Ectodermal cell (in vitro differentiated cells): ENCODE results near the gene BTBD10.
A peak's percentile ranks its signal among the peaks of the same experiment; 100 is the strongest.

Source experiments
- H3K27ac ChIP-seq: 2 replicates; pipeline ENCODE4 v1.7.0; 2013; ENCODE audit warnings: mild to moderate bottlenecking, low read depth, low read length; ENCODE audit not compliant: insufficient read depth, poor library complexity, severe bottlenecking
- H3K27me3 ChIP-seq: 2 replicates; pipeline ENCODE4 v1.7.0; 2013; ENCODE audit warnings: mild to moderate bottlenecking, low read length; ENCODE audit not compliant: insufficient read depth, control insufficient read depth, poor library complexity, severe bottlenecking
- H3K36me3 ChIP-seq: one replicate; pipeline ENCODE4 v1.7.0; 2013; ENCODE audit warnings: low read length; ENCODE audit not compliant: control insufficient read depth, insufficient read depth
- H3K4me1 ChIP-seq: one replicate; pipeline ENCODE4 v1.7.0; 2013; ENCODE audit warnings: low read length; ENCODE audit not compliant: control insufficient read depth, insufficient read depth
- H3K4me3 ChIP-seq: 2 replicates; pipeline ENCODE4 v1.7.0; 2013; ENCODE audit warnings: low read depth, low read length, control low read depth; ENCODE audit not compliant: insufficient read depth
- H3K9me3 ChIP-seq: 2 replicates; pipeline ENCODE4 v1.7.0; 2013; ENCODE audit warnings: mild to moderate bottlenecking, low read length, moderate library complexity; ENCODE audit not compliant: control insufficient read depth
- WGBS, 2 experiments: methylation state at CpG; one replicate each; pipeline ENCODE4 v1.1.7; 2013; ENCODE audit warnings: missing lambda C conversion rate in 2 of 2; 5-methylcytosine and 5-hydroxymethylcytosine counted together

Gene BTBD10

DNA sequence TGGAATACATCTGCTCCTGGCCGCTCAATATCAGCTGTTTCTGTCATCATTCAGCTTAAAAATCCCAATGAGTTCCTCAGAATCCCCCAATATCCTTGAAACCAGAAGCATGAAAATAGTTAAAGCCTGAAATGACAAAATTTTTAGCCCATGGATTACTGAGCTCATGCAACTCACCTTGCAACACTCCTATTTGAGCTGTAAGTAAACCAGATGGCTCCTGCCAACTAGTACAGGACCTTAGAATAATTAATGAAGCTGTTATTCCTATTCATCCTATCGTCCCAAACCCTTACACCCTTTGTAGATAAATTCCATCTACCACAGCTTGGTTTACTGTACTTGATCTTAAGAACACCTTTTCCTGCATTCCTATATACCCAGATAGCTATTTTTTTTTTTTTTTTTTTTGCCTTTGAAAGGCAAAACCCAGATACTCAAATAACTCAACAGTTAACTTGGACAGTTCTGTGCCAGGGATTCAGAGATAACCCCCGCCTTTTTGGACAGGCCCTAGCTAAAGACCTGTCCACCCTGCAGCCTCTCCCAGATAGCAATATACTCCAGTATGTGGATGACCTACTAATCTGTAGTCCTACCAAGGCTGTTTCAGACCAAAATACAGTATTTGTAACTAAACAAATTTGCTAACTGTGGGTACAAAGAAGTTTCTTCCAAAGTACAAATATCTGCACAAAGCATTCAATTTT, 10.1 kb upstream of the BTBD10 start:
- Histone ChIP-seq H3K27ac (no peak overlapping the region), H3K36me3 (no peaks in the 10 kb centered on the region), H3K27me3 (no peaks in the 10 kb centered on the region), H3K4me3 (no peak overlapping the region), H3K4me1 (no peaks in the 10 kb centered on the region), H3K9me3 (no peaks in the 10 kb centered on the region)
- 87 to 95% methylated on average over 3 of the region's 3 CpGs for WGBS, 2 experiments

- H3K4me3 ChIP-seq: no peak overlapping the region
- no peaks in the 10 kb centered on the region for H3K27me3 ChIP-seq
- peaks cover 1% of the 10 kb centered on the region for H3K4me1 ChIP-seq
- H3K9me3 ChIP-seq: no peaks in the 10 kb centered on the region
- 81 to 88% methylated on average over 5 of the region's 5 CpGs for WGBS, 2 experiments
- H3K36me3 ChIP-seq: no peaks in the 10 kb centered on the region
- no peak overlapping the region for H3K27ac ChIP-seq
Observed at GRCh38 chr11:13468750-13469149, 5.7 kb upstream of the BTBD10 start.

- WGBS, 2 experiments: 32 to 44% methylated on average over 4 to 6 of the region's 6 CpGs
- H3K9me3 ChIP-seq: no peaks in the 10 kb centered on the region
- H3K27ac ChIP-seq: no peak overlapping the region
- no peaks in the 10 kb centered on the region for H3K27me3 ChIP-seq
- H3K36me3 ChIP-seq: no peaks in the 10 kb centered on the region
- peaks cover 10% of the 10 kb centered on the region for H3K4me1 ChIP-seq
- H3K4me3 ChIP-seq: no peak overlapping the region
Observed at GRCh38 chr11:13465909-13466371, 2.9 kb upstream of the BTBD10 start.

GRCh38 chr11:13463779-13464290, 813 bp upstream of the BTBD10 start:
- H3K36me3 ChIP-seq: no peaks in the 10 kb centered on the region
- 35 to 36% methylated on average over 12 of the region's 12 CpGs for WGBS, 2 experiments
- no peaks in the 10 kb centered on the region for H3K27me3 ChIP-seq
- no peak overlapping the region for H3K27ac ChIP-seq
- peak overlapping the region; percentile 94 for H3K4me3 ChIP-seq
- H3K9me3 ChIP-seq: no peaks in the 10 kb centered on the region
- peaks cover 10% of the 10 kb centered on the region for H3K4me1 ChIP-seq

DNA sequence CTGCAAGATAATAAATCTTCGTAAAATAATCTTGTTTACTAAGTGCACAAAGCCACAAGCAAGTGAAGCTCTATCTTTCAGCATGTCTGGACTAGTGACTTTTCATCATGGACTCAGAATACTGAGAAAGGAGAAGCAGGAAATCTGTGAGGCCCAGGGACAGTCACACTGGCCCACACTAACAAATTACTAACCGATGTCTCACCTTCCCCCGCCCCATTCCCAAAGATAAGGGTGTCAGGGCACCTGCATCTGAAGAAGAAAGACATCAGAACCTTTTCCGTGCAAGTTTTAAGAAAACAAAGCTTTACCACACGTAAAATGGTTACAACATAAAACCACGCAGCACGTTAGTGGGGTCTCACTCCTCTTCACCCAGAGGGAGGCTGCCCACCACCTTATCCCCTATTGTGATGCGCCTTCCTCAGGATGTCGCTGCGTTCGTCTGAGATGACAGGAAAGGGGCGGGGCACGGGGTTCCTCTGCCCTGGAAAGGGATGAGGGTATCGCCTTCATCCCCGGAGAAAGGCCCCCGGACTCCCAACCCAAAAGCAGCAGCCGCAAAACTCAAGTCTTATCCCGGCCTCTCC, 616 bp downstream of the BTBD10 start:
- Histone ChIP-seq H3K27me3 (no peaks in the 10 kb centered on the region), H3K36me3 (no peaks in the 10 kb centered on the region), H3K27ac (peak overlapping the region; percentile 76), H3K4me3 (peak overlapping the region; percentile 94), H3K9me3 (no peaks in the 10 kb centered on the region), H3K4me1 (peaks cover 10% of the 10 kb centered on the region)
- 6 to 7% methylated on average over 18 of the region's 18 CpGs for WGBS, 2 experiments

- H3K4me1 ChIP-seq: peaks cover 10% of the 10 kb centered on the region
- WGBS, 2 experiments: 92 to 97% methylated on average over 3 of the region's 3 CpGs
- H3K9me3 ChIP-seq: no peaks in the 10 kb centered on the region
- H3K27me3 ChIP-seq: no peaks in the 10 kb centered on the region
- no peak overlapping the region for H3K4me3 ChIP-seq
- H3K27ac ChIP-seq: no peak overlapping the region
- H3K36me3 ChIP-seq: no peaks in the 10 kb centered on the region
Observed at GRCh38 chr11:13461291-13461690, 1.7 kb downstream of the BTBD10 start.

DNA sequence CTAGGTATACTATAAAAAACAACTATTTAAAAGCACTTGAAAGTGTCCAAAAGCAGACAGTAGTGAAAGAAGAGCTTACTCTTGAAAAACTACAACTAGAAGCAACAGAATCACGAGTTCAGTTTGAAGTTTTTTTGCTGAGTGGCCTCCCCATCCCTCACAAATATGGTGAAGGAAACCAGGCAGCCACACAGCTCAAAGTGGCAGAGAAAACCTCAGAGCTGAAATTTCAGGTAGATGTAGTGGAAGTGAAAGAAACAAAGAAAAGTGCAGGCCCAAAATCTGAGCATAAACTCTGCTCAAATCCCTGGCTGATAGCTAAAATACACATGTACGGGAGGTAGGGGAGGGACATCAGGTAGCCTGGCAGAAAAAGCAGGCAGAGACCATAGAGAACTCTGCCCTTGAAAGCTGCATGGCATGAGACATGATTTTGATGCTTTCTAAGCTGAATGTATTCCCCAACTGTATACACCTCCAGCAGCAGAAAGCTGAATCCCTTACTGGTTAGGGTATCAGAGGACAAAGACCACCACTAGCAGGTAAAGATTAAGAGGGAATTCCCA, 12.1 kb downstream of the BTBD10 start:
- H3K4me1 ChIP-seq: no peaks in the 10 kb centered on the region
- H3K27ac ChIP-seq: no peak overlapping the region
- 91 to 99% methylated on average over 2 of the region's 2 CpGs for WGBS, 2 experiments
- no peaks in the 10 kb centered on the region for H3K36me3 ChIP-seq
- no peak overlapping the region for H3K4me3 ChIP-seq
- no peaks in the 10 kb centered on the region for H3K27me3 ChIP-seq
- no peaks in the 10 kb centered on the region for H3K9me3 ChIP-seq

DNA sequence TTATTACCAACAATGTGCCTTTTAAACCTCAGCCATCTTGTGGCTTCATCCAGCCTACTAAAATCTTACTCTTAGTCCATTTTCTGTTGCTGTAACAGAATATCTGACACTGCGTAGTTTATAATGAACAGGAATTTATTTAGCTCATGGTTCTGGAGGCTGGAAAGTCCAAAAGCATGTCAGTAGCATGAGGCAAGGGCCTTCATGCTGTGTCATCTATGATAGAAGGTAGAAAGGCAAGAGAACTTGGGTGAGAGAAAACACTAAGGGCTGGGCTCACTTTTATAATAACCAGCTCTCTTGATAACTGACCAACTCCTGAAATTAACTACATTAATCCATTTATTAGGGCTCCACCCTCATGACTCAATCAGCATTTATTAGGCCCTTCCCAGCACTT, 13.5 kb downstream of the BTBD10 start:
- Histone ChIP-seq H3K27ac (no peak overlapping the region), H3K4me3 (no peak overlapping the region), H3K36me3 (no peaks in the 10 kb centered on the region), H3K27me3 (no peaks in the 10 kb centered on the region), H3K4me1 (no peaks in the 10 kb centered on the region), H3K9me3 (no peaks in the 10 kb centered on the region)
- 100% methylated on average over 1 of the region's 1 CpG for WGBS, 2 experiments

- WGBS, 2 experiments: no CpG with 5 or more reads among the region's 2 CpGs
- Histone ChIP-seq H3K36me3 (no peaks in the 10 kb centered on the region), H3K27ac (no peak overlapping the region), H3K4me1 (no peaks in the 10 kb centered on the region), H3K4me3 (no peak overlapping the region), H3K9me3 (no peaks in the 10 kb centered on the region), H3K27me3 (no peaks in the 10 kb centered on the region)
Observed at GRCh38 chr11:13448876-13449275, 14.1 kb downstream of the BTBD10 start.

DNA sequence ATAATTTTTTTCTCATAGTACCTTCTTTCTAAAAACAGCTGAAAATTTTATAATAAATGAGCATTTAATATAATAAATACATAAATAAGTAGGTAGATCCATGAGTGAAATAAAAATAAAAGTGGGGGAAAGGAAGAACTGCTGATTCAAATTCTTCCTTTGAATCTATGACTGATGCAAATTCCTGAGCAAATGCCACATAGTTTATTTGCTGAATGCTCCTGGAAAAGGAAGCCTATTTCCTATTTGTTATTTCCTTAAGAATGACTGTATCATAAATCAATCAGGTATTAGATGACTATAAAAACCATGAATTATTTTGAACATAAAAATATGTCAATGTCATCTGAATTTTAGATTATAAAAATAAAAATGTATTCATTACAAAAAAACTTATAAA, 16.6 kb downstream of the BTBD10 start:
- no peak overlapping the region for H3K4me3 ChIP-seq

More for the DNA sequence above, 16.6 kb downstream of the BTBD10 start:
- no peak overlapping the region for H3K27ac ChIP-seq
- no peaks in the 10 kb centered on the region for H3K9me3 ChIP-seq
- no peaks in the 10 kb centered on the region for H3K4me1 ChIP-seq
- H3K36me3 ChIP-seq: no peaks in the 10 kb centered on the region
- H3K27me3 ChIP-seq: no peaks in the 10 kb centered on the region
